CD4-positive, alpha-beta T cell treated with Interleukin-15 for 1 hour (primary cell): Measurements from ENCODE around the gene EPM2A.
"Not testable (repeated sequence)": the region's sequence is repeated elsewhere in the genome, so short reads cannot be mapped to it uniquely, and the experiment has no call there.

ENCODE experiments used
- DNase-seq: peaks from one replicate; pipeline ENCODE4 v3.0.0-alpha.2; 2020

Gene EPM2A

GRCh38 chr6:145728444-145729385, 6.6 kb downstream of the EPM2A start:
- DNase-seq = no peak

- no peak for DNase-seq
These were observed 7.4 kb downstream of the EPM2A start for GRCh38 chr6:145727817-145728388.

GRCh38 chr6:145725570-145725969, 9.8 kb downstream of the EPM2A start:
- DNase-seq = no peak

GRCh38 chr6:145723646-145724045, 11.7 kb downstream of the EPM2A start:
- no peak for DNase-seq

- no peak for DNase-seq
These were observed 13.1 kb downstream of the EPM2A start for GRCh38 chr6:145722190-145722589.

GRCh38 chr6:145721144-145721543, 14.2 kb downstream of the EPM2A start:
- no peak for DNase-seq

- DNase-seq = no peak
These were observed 19.9 kb downstream of the EPM2A start for GRCh38 chr6:145715426-145715825.

GRCh38 chr6:145714731-145715130, 20.6 kb downstream of the EPM2A start:
- no peak for DNase-seq

- no peak for DNase-seq
These were observed 21.5 kb downstream of the EPM2A start for GRCh38 chr6:145713773-145714172.

GRCh38 chr6:145711372-145711771, 23.9 kb downstream of the EPM2A start:
- DNase-seq = no peak

- DNase-seq = no peak
These were observed 27.9 kb downstream of the EPM2A start for GRCh38 chr6:145707397-145707796.

- no peak for DNase-seq
These were observed 29.8 kb downstream of the EPM2A start for GRCh38 chr6:145705561-145705960.

- DNase-seq = no peak
These were observed 31.1 kb downstream of the EPM2A start for GRCh38 chr6:145704143-145704781.

GRCh38 chr6:145699462-145699861, 35.9 kb downstream of the EPM2A start:
- DNase-seq = no peak

GRCh38 chr6:145697401-145697800, 37.9 kb downstream of the EPM2A start:
- not testable (repeated sequence) for DNase-seq

GRCh38 chr6:145694083-145694737, 41.1 kb downstream of the EPM2A start:
- DNase-seq = no peak

GRCh38 chr6:145690969-145691368, 44.4 kb downstream of the EPM2A start:
- DNase-seq = no peak

GRCh38 chr6:145689529-145689928, 45.8 kb downstream of the EPM2A start:
- DNase-seq = no peak

GRCh38 chr6:145688493-145688905, 46.8 kb downstream of the EPM2A start:
- DNase-seq = no peak

GRCh38 chr6:145685932-145686331, 49.4 kb downstream of the EPM2A start:
- DNase-seq = no peak

GRCh38 chr6:145681965-145682364, 53.4 kb downstream of the EPM2A start:
- no peak for DNase-seq

- no peak for DNase-seq
These were observed 61.8 kb downstream of the EPM2A start for GRCh38 chr6:145673504-145673903.

- DNase-seq = no peak
These were observed 65.0 kb downstream of the EPM2A start for GRCh38 chr6:145670311-145670710.
